Measurements from ENCODE around the gene FAR2. TPM values are rescaled to one million over a fixed set of nuclear protein-coding genes. Genes with fewer than 3 reads are reported as not detected.
"Not testable (repeated sequence)": the region's sequence is repeated elsewhere in the genome, so short reads cannot be mapped to it uniquely, and the experiment has no call there.

The FAR2 gene
- total RNA-seq, 1 donor from 2014 or later = 37.1 TPM

- peaks cover 52% of the 10 kb centered on the region for H3K4me1 Mint-ChIP-seq (ENCODE audit: unreplicated experiment)
- H3K27ac Mint-ChIP-seq (ENCODE audit: unreplicated experiment) = no peak overlapping the region
- H3K4me3 Mint-ChIP-seq (ENCODE audit: unreplicated experiment) = no peak overlapping the region
- no peaks in the 10 kb centered on the region for H3K27me3 Mint-ChIP-seq (ENCODE audit: unreplicated experiment)
- H3K36me3 Mint-ChIP-seq (ENCODE audit: unreplicated experiment) = peaks cover 20% of the 10 kb centered on the region
- TF ChIP-seq CTCF (IDR thresholded peaks at IDR 0.05) = no peak
- H3K9me3 Mint-ChIP-seq (ENCODE audit: unreplicated experiment) = peaks cover 16% of the 10 kb centered on the region
- DNase-seq (ENCODE audit: extremely low spot score, unreplicated experiment) = no peak
Observed at GRCh38 chr12:29287622-29288021, 138.5 kb downstream of the FAR2 start.

GRCh38 chr12:29288031-29288430 lies 139.0 kb downstream of the FAR2 start:
- TF ChIP-seq CTCF (IDR thresholded peaks at IDR 0.05) = no peak
- Mint-ChIP-seq H3K27ac (ENCODE audit: unreplicated experiment) (no peak overlapping the region), H3K9me3 (ENCODE audit: unreplicated experiment) (peaks cover 16% of the 10 kb centered on the region), H3K36me3 (ENCODE audit: unreplicated experiment) (peaks cover 21% of the 10 kb centered on the region), H3K4me1 (ENCODE audit: unreplicated experiment) (peaks cover 49% of the 10 kb centered on the region), H3K4me3 (ENCODE audit: unreplicated experiment) (no peak overlapping the region), H3K27me3 (ENCODE audit: unreplicated experiment) (no peaks in the 10 kb centered on the region)
- no peak for DNase-seq (ENCODE audit: extremely low spot score, unreplicated experiment)

GRCh38 chr12:29290475-29290874 lies 141.4 kb downstream of the FAR2 start:
- not testable (repeated sequence) for H3K27me3 Mint-ChIP-seq (ENCODE audit: unreplicated experiment); H3K4me3 Mint-ChIP-seq (ENCODE audit: unreplicated experiment); H3K27ac Mint-ChIP-seq (ENCODE audit: unreplicated experiment); DNase-seq (ENCODE audit: extremely low spot score, unreplicated experiment)
- Mint-ChIP-seq H3K36me3 (ENCODE audit: unreplicated experiment) (peaks cover 19% of the 10 kb centered on the region), H3K9me3 (ENCODE audit: unreplicated experiment) (peaks cover 11% of the 10 kb centered on the region), H3K4me1 (ENCODE audit: unreplicated experiment) (peaks cover 31% of the 10 kb centered on the region)

GRCh38 chr12:29291226-29291625 lies 142.1 kb downstream of the FAR2 start:
- Mint-ChIP-seq H3K4me3 (ENCODE audit: unreplicated experiment) (no peak overlapping the region), H3K9me3 (ENCODE audit: unreplicated experiment) (peaks cover 11% of the 10 kb centered on the region), H3K4me1 (ENCODE audit: unreplicated experiment) (peaks cover 23% of the 10 kb centered on the region), H3K36me3 (ENCODE audit: unreplicated experiment) (peaks cover 19% of the 10 kb centered on the region), H3K27me3 (ENCODE audit: unreplicated experiment) (no peaks in the 10 kb centered on the region), H3K27ac (ENCODE audit: unreplicated experiment) (no peak overlapping the region)
- no peak for TF ChIP-seq CTCF (IDR thresholded peaks at IDR 0.05)
- no peak for DNase-seq (ENCODE audit: extremely low spot score, unreplicated experiment)

GRCh38 chr12:29299633-29300032 lies 150.6 kb downstream of the FAR2 start:
- Mint-ChIP-seq H3K27ac (ENCODE audit: unreplicated experiment) (no peak overlapping the region), H3K4me1 (ENCODE audit: unreplicated experiment) (no peaks in the 10 kb centered on the region), H3K4me3 (ENCODE audit: unreplicated experiment) (no peak overlapping the region), H3K27me3 (ENCODE audit: unreplicated experiment) (no peaks in the 10 kb centered on the region), H3K36me3 (ENCODE audit: unreplicated experiment) (peaks cover 9% of the 10 kb centered on the region), H3K9me3 (ENCODE audit: unreplicated experiment) (no peaks in the 10 kb centered on the region)
- DNase-seq (ENCODE audit: extremely low spot score, unreplicated experiment) = no peak
- TF ChIP-seq CTCF (IDR thresholded peaks at IDR 0.05) = no peak

- H3K4me3 Mint-ChIP-seq (ENCODE audit: unreplicated experiment) = no peak overlapping the region
- H3K27ac Mint-ChIP-seq (ENCODE audit: unreplicated experiment) = no peak overlapping the region
- no peaks in the 10 kb centered on the region for H3K9me3 Mint-ChIP-seq (ENCODE audit: unreplicated experiment)
- peaks cover 9% of the 10 kb centered on the region for H3K36me3 Mint-ChIP-seq (ENCODE audit: unreplicated experiment)
- H3K4me1 Mint-ChIP-seq (ENCODE audit: unreplicated experiment) = no peaks in the 10 kb centered on the region
- H3K27me3 Mint-ChIP-seq (ENCODE audit: unreplicated experiment) = no peaks in the 10 kb centered on the region
- DNase-seq (ENCODE audit: extremely low spot score, unreplicated experiment) = no peak
- no peak for TF ChIP-seq CTCF (IDR thresholded peaks at IDR 0.05)
Observed at GRCh38 chr12:29301114-29301513, 152.0 kb downstream of the FAR2 start.
